Progenitor cell of endocrine pancreas (in vitro differentiated cells): ENCODE results near the gene C1orf122. TPM values are rescaled to one million over a fixed set of nuclear protein-coding genes. Genes with fewer than 3 reads are reported as not detected.

ENCODE experiments used
- DNase-seq: peaks from one replicate; pipeline ENCODE4 v3.0.0; 2021; ENCODE audit warnings: low spot score; ENCODE audit not compliant: unreplicated experiment
- H3K27ac Mint-ChIP-seq: 2 replicates; pipeline ENCODE4 v1.8.0; 2021; ENCODE audit warnings: mild to moderate bottlenecking, moderate library complexity, mixed read lengths
- H3K27me3 Mint-ChIP-seq: 2 replicates; pipeline ENCODE4 v1.8.0; 2021; ENCODE audit warnings: mixed read lengths
- H3K36me3 Mint-ChIP-seq: 2 replicates; pipeline ENCODE4 v1.8.0; 2022; ENCODE audit warnings: mixed read lengths; ENCODE audit not compliant: insufficient read depth
- H3K4me1 Mint-ChIP-seq: 2 replicates; pipeline ENCODE4 v1.8.0; 2021; ENCODE audit warnings: low read depth, mixed read lengths
- H3K4me3 Mint-ChIP-seq: 2 replicates; pipeline ENCODE4 v1.8.0; 2021; ENCODE audit warnings: low read depth, mild to moderate bottlenecking, moderate library complexity, mixed read lengths
- H3K9me3 Mint-ChIP-seq: 2 replicates; pipeline ENCODE4 v1.8.0; 2021; ENCODE audit warnings: low read depth, mixed read lengths
- CTCF ChIP-seq: fragments of 200-600 bp; sonication (generic); IDR thresholded peaks from one replicate; pipeline ENCODE4 v1.5.0; 2021; ENCODE audit warnings: antibody characterized with exemption, mild to moderate bottlenecking; ENCODE audit not compliant: unreplicated experiment
- total RNA-seq: library from RNA; stranded (reverse); gene quantifications from 2 replicates; pipeline ENCODE4 v1.2.1, GENCODE V29; 2021

The C1orf122 gene
- total RNA-seq, 1 donor from 2014 or later = 43.6 TPM

GRCh38 chr1:37817481-37817880, 9.9 kb downstream of the C1orf122 start:
- Mint-ChIP-seq H3K9me3 (no peaks in the 10 kb centered on the region), H3K27ac (no peak overlapping the region), H3K4me3 (no peak overlapping the region), H3K36me3 (peaks cover 14% of the 10 kb centered on the region), H3K27me3 (no peaks in the 10 kb centered on the region), H3K4me1 (no peaks in the 10 kb centered on the region)
- DNase-seq = no peak
- no peak for TF ChIP-seq CTCF

- Mint-ChIP-seq H3K4me3 (no peak overlapping the region), H3K36me3 (peaks cover 15% of the 10 kb centered on the region), H3K27me3 (no peaks in the 10 kb centered on the region), H3K4me1 (no peaks in the 10 kb centered on the region), H3K9me3 (no peaks in the 10 kb centered on the region), H3K27ac (no peak overlapping the region)
- TF ChIP-seq CTCF = no peak
- no peak for DNase-seq
Measured at GRCh38 chr1:37821481-37821880, 13.9 kb downstream of the C1orf122 start.

- H3K27me3 Mint-ChIP-seq = no peaks in the 10 kb centered on the region
- no peak for TF ChIP-seq CTCF
- H3K4me3 Mint-ChIP-seq = no peak overlapping the region
- H3K9me3 Mint-ChIP-seq = no peaks in the 10 kb centered on the region
- no peaks in the 10 kb centered on the region for H3K4me1 Mint-ChIP-seq
- no peak overlapping the region for H3K27ac Mint-ChIP-seq
- no peak for DNase-seq
- H3K36me3 Mint-ChIP-seq = peaks cover 19% of the 10 kb centered on the region
Measured at GRCh38 chr1:37822906-37823815, 15.6 kb downstream of the C1orf122 start.

- no peaks in the 10 kb centered on the region for H3K27me3 Mint-ChIP-seq
- H3K4me1 Mint-ChIP-seq = no peaks in the 10 kb centered on the region
- DNase-seq = no peak
- peaks cover 19% of the 10 kb centered on the region for H3K36me3 Mint-ChIP-seq
- no peaks in the 10 kb centered on the region for H3K9me3 Mint-ChIP-seq
- no peak overlapping the region for H3K27ac Mint-ChIP-seq
- no peak for TF ChIP-seq CTCF
- H3K4me3 Mint-ChIP-seq = no peak overlapping the region
Measured at GRCh38 chr1:37824001-37824400, 16.4 kb downstream of the C1orf122 start.

- no peaks in the 10 kb centered on the region for H3K9me3 Mint-ChIP-seq
- H3K27me3 Mint-ChIP-seq = no peaks in the 10 kb centered on the region
- H3K27ac Mint-ChIP-seq = no peak overlapping the region
- TF ChIP-seq CTCF = no peak
- peaks cover 16% of the 10 kb centered on the region for H3K36me3 Mint-ChIP-seq
- H3K4me1 Mint-ChIP-seq = no peaks in the 10 kb centered on the region
- no peak overlapping the region for H3K4me3 Mint-ChIP-seq
- no peak for DNase-seq
Measured at GRCh38 chr1:37825506-37825905, 17.9 kb downstream of the C1orf122 start.
